Measurements from ENCODE around the gene HDAC9.

GRCh38 chr7:18755793-18756192 is 260.2 kb downstream of the HDAC9 start:
- TF ChIP-seq POLR2A (IDR thresholded peaks at IDR 0.05; ENCODE audit: borderline replicate concordance, extremely low read depth, insufficient read depth, insufficient read length) (no peak), CTCF (IDR thresholded peaks at IDR 0.05 in 2 of 3, conservative IDR thresholded peaks at IDR 0.05 in 1 of 3; ENCODE audit: borderline replicate concordance in 1 of 3, insufficient read depth in 1 of 3, low read depth in 2 of 3, low read length in 2 of 3) (no peak)
